Stimulated activated CD4-positive, alpha-beta T cell treated with anti-CD3 and anti-CD28 coated beads, Interleukin-4, amount 100 ng/mL, for 24 hours (primary cell): ENCODE data around the gene MTERF1.

Source experiments
- DNase-seq: peaks from one replicate; pipeline ENCODE4 v3.0.0-alpha.2; 2020

The MTERF1 gene

DNA sequence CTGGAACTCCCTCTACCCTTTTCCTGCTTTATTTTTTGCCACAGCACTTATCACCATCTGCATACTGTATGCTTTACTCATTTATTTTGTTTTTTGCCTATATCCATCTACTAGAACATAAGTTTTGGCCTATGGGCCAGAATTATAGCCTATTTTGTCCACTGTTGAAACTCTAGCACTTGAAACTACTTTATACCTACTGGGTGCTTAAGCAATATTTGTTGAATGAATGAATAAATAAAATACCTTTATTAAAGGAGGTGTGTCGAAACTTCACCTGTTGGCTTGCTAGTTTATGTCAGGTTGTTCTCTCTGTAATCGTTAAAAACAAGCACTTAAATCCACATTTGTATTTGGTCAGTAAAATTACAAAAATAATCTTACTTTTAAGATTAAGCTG, 53.3 kb downstream of the MTERF1 start:
- DNase-seq = no peak

GRCh38 chr7:91826377-91826776, 54.1 kb downstream of the MTERF1 start:
- no peak for DNase-seq

GRCh38 chr7:91824201-91824600, 56.3 kb downstream of the MTERF1 start:
- DNase-seq = no peak
